Measurements from ENCODE around the gene CSF2. TPM values are rescaled to one million over a fixed set of nuclear protein-coding genes. Genes with fewer than 3 reads are reported as not detected.
"Not testable (repeated sequence)": the region's sequence is repeated elsewhere in the genome, so short reads cannot be mapped to it uniquely, and the experiment has no call there.

CSF2 gene
- total and polyA plus RNA-seq, 2 experiments from 2014 or later: not detected

DNA sequence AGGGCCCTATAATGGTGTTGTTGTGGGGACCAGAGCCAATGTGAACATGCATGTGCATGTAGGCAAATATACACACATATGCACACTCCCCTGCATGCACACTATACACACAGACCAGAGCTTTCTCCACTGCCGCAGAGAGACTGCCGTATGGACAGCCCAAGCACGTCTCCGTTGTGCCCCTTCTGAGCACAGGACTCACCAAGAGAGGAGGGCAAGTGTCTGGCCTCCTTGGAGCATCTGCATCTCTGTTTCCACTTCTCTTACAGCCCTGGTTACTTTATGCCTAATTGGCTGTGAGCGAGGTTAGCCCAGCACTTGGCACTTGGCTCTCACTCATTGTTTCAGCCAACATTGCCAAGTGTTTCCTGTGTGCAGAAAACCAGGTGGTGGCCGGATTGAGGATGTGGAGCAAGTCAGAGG is 30.4 kb downstream of the CSF2 start:
- no peaks in the 10 kb centered on the region for H3K4me1 ChIP-seq (ENCODE audit: insufficient read depth)
- H3K36me3 ChIP-seq (replicated peaks; ENCODE audit: insufficient read depth, low read depth): no peaks in the 10 kb centered on the region
- H3K4me2 ChIP-seq: no peak overlapping the region
- H2AFZ ChIP-seq: no peak overlapping the region
- TF ChIP-seq EZH2phosphoT487 (IDR thresholded peaks at IDR 0.05; ENCODE audit: low read depth, severe bottlenecking, unreplicated experiment) (no peak), EZH2 (IDR thresholded peaks at IDR 0.05; ENCODE audit: borderline replicate concordance) (no peak)
- TF ChIP-seq, protein P1, sequence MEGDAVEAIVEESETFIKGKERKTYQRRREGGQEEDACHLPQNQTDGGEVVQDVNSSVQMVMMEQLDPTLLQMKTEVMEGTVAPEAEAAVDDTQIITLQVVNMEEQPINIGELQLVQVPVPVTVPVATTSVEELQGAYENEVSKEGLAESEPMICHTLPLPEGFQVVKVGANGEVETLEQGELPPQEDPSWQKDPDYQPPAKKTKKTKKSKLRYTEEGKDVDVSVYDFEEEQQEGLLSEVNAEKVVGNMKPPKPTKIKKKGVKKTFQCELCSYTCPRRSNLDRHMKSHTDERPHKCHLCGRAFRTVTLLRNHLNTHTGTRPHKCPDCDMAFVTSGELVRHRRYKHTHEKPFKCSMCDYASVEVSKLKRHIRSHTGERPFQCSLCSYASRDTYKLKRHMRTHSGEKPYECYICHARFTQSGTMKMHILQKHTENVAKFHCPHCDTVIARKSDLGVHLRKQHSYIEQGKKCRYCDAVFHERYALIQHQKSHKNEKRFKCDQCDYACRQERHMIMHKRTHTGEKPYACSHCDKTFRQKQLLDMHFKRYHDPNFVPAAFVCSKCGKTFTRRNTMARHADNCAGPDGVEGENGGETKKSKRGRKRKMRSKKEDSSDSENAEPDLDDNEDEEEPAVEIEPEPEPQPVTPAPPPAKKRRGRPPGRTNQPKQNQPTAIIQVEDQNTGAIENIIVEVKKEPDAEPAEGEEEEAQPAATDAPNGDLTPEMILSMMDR (IDR thresholded peaks at IDR 0.05; ENCODE audit: poor library complexity): no peak
- no peaks in the 10 kb centered on the region for H3K9me2 ChIP-seq (replicated peaks; ENCODE audit: insufficient read depth)
- no peaks in the 10 kb centered on the region for H3K27me3 ChIP-seq
- no peaks in the 10 kb centered on the region for H3K79me2 ChIP-seq
- DNase-seq (ENCODE audit: low spot score): no peak
- H3K4me3 ChIP-seq: no peak overlapping the region
- peak overlapping the region; percentile 52 for H3K27ac ChIP-seq
- no peaks in the 10 kb centered on the region for H4K20me1 ChIP-seq (ENCODE audit: insufficient read depth, poor library complexity, severe bottlenecking)
- no peaks in the 10 kb centered on the region for H3K9me3 ChIP-seq (ENCODE audit: low read depth)
- WGBS (ENCODE audit: low lambda C conversion rate, missing lambda C conversion rate): 96% methylated on average over 6 of the region's 6 CpGs

DNA sequence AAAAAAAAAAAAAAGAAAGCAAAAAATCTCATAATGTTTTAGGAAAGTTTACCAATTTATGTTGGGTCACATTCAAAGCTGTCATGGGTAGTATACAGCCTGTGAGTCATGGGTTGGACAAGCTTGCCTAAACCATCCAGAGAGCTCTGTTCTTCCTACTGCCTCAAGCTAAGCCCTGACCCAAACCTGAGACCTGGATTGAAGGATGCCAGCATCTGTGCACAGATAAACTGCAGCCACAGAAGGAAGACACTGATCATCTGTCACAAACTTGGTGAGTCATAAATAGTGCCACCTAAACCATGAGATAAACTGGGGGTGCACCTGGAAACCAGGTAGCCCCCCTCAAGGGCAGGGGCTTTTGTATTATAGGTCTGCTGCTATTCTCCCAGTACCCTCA is 31.0 kb downstream of the CSF2 start:
- no peak overlapping the region for H3K4me2 ChIP-seq
- no peaks in the 10 kb centered on the region for H3K27me3 ChIP-seq
- H3K9me2 ChIP-seq (replicated peaks; ENCODE audit: insufficient read depth): no peaks in the 10 kb centered on the region
- no peaks in the 10 kb centered on the region for H3K4me1 ChIP-seq (ENCODE audit: insufficient read depth)
- no peaks in the 10 kb centered on the region for H3K9me3 ChIP-seq (ENCODE audit: low read depth)
- no peaks in the 10 kb centered on the region for H3K36me3 ChIP-seq (replicated peaks; ENCODE audit: insufficient read depth, low read depth)
- H3K27ac ChIP-seq: no peak overlapping the region
- no peak overlapping the region for H3K4me3 ChIP-seq
- H4K20me1 ChIP-seq (ENCODE audit: insufficient read depth, poor library complexity, severe bottlenecking): no peaks in the 10 kb centered on the region
- DNase-seq (ENCODE audit: low spot score): no peak
- H2AFZ ChIP-seq: no peak overlapping the region
- H3K79me2 ChIP-seq: no peaks in the 10 kb centered on the region
- TF ChIP-seq EZH2 (IDR thresholded peaks at IDR 0.05; ENCODE audit: borderline replicate concordance) (no peak), EZH2phosphoT487 (IDR thresholded peaks at IDR 0.05; ENCODE audit: low read depth, severe bottlenecking, unreplicated experiment) (no peak)
- TF ChIP-seq, protein P1 (IDR thresholded peaks at IDR 0.05; ENCODE audit: poor library complexity): no peak

DNA sequence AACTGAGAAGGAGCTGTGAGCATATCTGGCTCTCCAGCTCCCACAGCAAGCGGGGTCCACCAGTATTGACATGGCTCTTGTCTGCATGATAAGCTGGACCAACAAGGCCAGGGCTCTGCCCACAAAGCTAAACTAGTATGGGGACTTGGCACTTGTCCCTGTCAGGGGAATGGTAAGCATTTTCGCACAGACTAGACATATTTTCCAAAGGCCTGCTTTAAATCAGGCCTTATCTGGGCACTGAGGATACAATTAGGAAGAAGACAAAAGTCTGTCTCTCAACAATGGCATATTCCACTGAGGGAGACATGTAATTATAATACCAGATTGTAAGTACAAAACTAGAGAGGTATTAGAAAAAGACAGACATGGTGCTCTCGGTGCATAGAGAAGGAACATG is 32.1 kb downstream of the CSF2 start:
- H3K4me3 ChIP-seq: no peak overlapping the region
- no peak overlapping the region for H2AFZ ChIP-seq
- no peaks in the 10 kb centered on the region for H3K9me3 ChIP-seq (ENCODE audit: low read depth)
- H3K9me2 ChIP-seq (replicated peaks; ENCODE audit: insufficient read depth): no peaks in the 10 kb centered on the region
- WGBS (ENCODE audit: low lambda C conversion rate, missing lambda C conversion rate): 81% methylated on average over 3 of the region's 3 CpGs
- no peaks in the 10 kb centered on the region for H3K36me3 ChIP-seq (replicated peaks; ENCODE audit: insufficient read depth, low read depth)
- no peak for DNase-seq (ENCODE audit: low spot score)
- no peaks in the 10 kb centered on the region for H3K79me2 ChIP-seq
- H3K27me3 ChIP-seq: no peaks in the 10 kb centered on the region
- TF ChIP-seq EZH2 (IDR thresholded peaks at IDR 0.05; ENCODE audit: borderline replicate concordance) (no peak), EZH2phosphoT487 (IDR thresholded peaks at IDR 0.05; ENCODE audit: low read depth, severe bottlenecking, unreplicated experiment) (no peak)
- TF ChIP-seq, protein P1 (IDR thresholded peaks at IDR 0.05; ENCODE audit: poor library complexity): no peak
- no peak overlapping the region for H3K4me2 ChIP-seq
- no peaks in the 10 kb centered on the region for H4K20me1 ChIP-seq (ENCODE audit: insufficient read depth, poor library complexity, severe bottlenecking)
- H3K27ac ChIP-seq: no peak overlapping the region
- H3K4me1 ChIP-seq (ENCODE audit: insufficient read depth): no peaks in the 10 kb centered on the region

DNA sequence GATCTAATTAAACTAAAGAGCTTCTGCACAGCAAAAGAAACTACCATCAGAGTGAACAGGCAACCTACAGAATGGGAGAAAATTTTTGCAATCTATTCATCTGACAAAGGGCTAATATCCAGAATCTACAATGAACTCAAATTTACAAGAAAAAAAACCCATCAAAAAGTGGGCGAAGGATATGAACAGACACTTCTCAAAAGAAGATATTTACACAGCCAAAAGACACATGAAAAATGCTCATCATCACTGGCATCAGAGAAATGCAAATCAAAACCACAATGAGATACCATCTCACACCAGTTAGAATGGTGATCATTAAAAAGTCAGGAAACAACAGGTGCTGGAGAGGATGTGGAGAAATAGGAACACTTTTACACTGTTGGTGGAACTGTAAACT is 34.9 kb downstream of the CSF2 start:
- H2AFZ ChIP-seq; H3K27ac ChIP-seq; DNase-seq (ENCODE audit: low spot score); H4K20me1 ChIP-seq (ENCODE audit: insufficient read depth, poor library complexity, severe bottlenecking); H3K36me3 ChIP-seq (replicated peaks; ENCODE audit: insufficient read depth, low read depth); H3K79me2 ChIP-seq; H3K4me3 ChIP-seq; H3K4me2 ChIP-seq; H3K27me3 ChIP-seq; H3K9me2 ChIP-seq (replicated peaks; ENCODE audit: insufficient read depth); H3K4me1 ChIP-seq (ENCODE audit: insufficient read depth); H3K9me3 ChIP-seq (ENCODE audit: low read depth): not testable (repeated sequence)
- 100% methylated on average over 1 of the region's 1 CpG for WGBS (ENCODE audit: low lambda C conversion rate, missing lambda C conversion rate)

DNA sequence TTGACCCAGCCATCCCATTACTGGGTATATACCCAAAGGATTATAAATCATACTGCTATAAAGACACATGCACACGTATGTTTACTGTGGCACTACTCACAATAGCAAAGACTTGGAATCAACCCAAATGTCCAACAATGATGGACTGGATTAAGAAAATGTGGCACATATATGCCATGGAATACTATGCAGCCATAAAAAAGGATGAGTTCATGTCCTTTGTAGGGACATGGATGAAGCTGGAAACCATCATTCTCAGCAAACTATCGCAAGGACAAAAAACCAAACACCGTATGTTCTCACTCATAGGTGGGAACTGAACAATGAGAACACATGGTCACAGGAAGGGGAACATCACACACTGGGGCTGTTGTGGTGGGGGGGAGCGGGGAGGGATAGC is 35.4 kb downstream of the CSF2 start:
- H3K27ac ChIP-seq; H4K20me1 ChIP-seq (ENCODE audit: insufficient read depth, poor library complexity, severe bottlenecking); H3K27me3 ChIP-seq; H3K4me1 ChIP-seq (ENCODE audit: insufficient read depth); H3K4me3 ChIP-seq; H3K79me2 ChIP-seq; H3K4me2 ChIP-seq; H2AFZ ChIP-seq; DNase-seq (ENCODE audit: low spot score); H3K36me3 ChIP-seq (replicated peaks; ENCODE audit: insufficient read depth, low read depth); H3K9me2 ChIP-seq (replicated peaks; ENCODE audit: insufficient read depth); H3K9me3 ChIP-seq (ENCODE audit: low read depth): not testable (repeated sequence)
- 95% methylated on average over 4 of the region's 4 CpGs for WGBS (ENCODE audit: low lambda C conversion rate, missing lambda C conversion rate)

Measured in hepatocyte (in vitro differentiated cells).